GM18873 (cell line): ENCODE measurements around the gene SPATA4.
"Not testable (repeated sequence)": the region's sequence is repeated elsewhere in the genome, so short reads cannot be mapped to it uniquely, and the experiment has no call there.

Experiments
- ATAC-seq: cut with Tn5 transposase; IDR thresholded peaks from one replicate; pipeline ENCODE4 v1.9.1; 2021; ENCODE audit warnings: mild to moderate bottlenecking, moderate library complexity, moderate number of reproducible peaks; ENCODE audit not compliant: unreplicated experiment, low FRiP score

SPATA4 gene

DNA sequence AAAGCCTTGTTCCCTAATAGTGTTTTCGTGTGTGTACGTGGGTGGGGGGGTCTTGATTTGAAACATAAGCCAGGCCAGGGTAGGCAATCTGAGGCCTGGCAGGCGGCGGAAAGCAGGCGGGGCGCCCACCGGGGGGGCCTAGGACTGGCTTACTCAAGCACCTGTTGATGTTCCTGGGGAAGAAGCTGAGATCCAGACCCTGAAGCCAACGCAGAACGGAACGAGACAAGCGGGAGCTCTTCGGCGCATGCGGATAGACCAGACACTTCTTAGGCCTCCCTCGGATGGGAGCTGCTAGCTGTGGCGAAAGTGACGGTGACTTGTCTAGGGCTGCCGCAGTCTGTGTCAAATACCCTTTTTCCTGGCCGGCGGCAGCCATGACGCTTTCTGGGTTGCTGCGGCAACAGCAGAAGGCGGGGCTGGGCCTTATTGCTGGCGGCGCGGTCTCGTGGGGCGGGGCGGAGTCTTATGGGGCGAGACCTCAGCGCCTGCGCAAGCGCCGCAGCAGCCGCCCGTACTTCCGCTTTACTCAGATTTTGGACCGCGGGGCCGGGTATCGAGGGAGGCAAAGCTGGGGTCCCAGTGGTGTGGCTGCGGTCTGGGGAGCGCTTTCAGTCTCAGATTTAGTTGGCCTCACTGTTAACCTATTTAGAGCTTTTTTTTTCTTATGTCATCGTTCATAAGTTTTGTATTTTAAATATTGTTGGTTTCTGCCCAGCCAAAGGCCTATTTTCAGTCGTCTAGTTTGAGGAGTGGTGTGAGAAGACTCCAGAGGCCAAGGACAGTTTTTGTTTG, at the start of gene SPATA4:
SPATA4 (minus strand) TSS at position 402 of the 795 bp plus-strand sequence; CDS start at position 379, 23 bp downstream.
- ATAC-seq, result peak; percentile 97

DNA sequence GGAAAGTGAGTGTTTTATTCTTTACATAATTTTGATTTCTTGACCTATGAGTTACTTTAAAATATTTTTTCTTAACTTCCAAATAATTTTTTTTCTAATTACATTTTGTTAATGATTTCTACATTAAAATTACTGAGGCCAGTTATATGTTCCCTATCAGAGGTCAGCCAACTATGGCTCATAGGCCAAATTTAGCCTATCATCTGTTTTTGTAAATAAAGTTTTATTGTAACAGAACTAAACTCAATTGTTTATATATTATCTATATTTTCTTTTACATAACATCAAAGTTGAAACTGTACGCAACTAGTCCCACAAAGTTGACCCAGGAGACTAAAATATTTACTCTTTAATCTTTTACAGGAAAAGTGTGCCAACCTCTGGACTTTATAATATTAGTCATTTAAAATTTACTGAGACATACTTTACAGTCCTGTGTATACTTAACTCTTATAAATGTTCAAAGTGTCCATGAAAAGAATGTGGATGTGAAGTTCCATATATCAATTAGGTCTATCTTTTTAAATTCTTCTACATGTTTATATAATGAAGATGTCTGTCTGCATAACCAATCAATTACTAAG, 47.5 kb upstream of the SPATA4 start:
- ATAC-seq, result no peak

DNA sequence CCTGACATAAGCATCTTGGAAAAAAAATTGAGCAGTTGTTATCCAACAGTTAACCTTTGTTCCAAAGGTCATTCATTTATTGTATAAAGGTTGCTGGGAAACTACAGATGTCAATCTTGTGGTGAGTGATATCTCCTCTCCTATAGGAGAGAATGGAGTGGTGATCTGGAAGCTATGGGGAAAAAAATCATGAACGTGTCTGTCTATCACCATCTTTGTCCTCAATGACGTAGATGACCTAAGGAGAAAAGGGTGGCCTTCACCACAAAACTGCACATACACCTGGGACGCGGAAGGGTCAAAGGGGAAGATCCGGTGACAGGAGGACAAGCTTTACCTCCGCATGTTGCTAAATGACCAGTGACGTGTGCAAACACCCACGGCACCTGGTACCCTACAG, 46.3 kb upstream of the SPATA4 start:
- ATAC-seq, result no peak

DNA sequence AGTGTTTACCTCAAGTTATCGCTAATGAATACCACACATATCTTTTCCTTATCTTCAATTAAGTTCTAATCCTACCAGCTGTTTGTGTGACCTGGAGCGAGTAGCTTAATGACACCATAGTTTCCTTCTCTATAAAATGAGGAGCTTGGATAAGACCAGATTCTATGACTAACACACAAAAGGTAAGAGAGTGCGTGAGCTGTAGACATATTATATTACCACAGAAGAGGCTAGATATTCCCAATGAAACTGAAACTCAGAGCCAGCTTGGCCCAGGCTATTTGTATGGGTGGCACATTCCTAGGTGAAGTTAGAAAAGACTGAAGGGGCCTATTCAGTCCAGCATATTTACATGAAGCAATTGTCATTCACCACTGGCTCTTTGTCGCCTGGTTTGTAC, 43.4 kb upstream of the SPATA4 start:
- no peak for ATAC-seq

DNA sequence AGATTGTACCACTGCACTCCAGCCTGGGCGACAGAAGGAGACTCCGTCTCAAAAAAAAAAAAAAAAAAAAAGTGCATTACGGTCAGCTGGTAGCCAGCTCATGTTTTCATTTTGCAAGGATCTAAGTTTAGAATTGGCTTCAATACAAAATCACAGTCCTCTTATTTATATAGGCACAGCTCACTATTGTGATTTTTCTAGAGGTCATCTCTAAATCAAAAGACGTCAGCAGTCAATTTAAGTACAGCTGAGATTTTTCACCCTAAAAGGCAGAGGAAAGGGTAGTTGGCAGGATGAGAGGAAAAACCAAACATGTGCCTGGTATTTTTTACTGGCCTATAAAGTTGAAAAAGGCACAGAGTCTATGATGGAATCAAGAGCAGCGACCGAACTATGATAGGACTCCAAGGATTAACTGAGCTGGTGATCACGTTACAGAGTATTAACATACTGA, 42.8 kb upstream of the SPATA4 start:
- no peak for ATAC-seq

DNA sequence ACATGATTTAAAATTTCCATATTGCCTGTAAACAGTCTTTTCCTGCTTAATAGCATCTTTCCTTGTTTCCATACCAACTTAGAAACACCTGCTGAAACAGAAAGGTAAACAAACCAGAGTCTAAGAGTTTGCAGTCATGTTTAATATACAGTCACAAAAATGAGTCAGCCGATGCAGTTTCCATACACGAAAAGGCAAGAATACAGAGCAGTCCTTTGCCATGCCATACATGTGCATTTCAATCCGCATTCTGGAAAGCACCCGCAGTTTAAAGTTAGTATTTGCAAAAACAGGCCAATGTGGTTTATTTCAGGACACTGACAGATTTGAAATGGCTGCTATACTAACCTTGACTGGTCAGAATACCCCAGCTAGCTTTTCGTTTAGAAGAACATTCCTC, 41.6 kb upstream of the SPATA4 start:
- ATAC-seq, result no peak

DNA sequence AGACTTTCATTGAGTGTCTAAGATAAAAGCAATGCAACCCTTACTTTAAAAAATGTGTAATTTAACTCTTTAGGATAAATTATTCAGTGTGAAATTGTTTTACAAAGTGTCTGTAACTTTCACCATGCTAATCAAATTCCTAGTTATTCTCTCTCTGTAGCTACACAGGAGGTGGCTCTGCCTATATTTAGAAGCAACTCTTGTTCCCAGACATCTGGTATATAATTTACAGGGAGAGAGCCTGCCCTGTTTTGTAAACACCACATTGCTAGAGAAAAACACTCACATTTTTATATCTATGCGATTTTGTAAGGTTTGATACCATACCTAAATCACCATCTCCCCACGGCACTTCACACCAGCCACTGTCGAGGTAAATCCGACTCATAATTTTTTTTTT, 35.5 kb upstream of the SPATA4 start:
- ATAC-seq, result no peak

DNA sequence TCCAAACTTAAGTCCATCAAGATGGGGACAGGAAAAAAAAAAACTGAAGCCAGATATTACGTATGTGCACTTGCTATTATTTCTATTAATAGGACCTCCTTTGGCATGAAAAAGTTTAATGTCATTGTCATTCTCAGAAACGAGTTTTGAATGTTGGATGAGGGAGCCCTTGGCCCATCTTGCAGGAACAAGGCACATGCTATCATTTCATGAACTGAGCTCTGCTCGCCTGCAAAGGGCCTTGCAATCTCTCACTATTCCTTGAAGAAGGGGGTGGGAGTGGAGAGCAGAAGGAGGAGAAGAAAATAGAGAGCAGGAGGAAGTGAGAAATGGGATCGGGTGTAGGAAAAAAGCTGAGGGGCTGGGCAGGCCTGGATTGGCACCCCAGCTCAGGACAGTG, 34.3 kb upstream of the SPATA4 start:
- no peak for ATAC-seq

DNA sequence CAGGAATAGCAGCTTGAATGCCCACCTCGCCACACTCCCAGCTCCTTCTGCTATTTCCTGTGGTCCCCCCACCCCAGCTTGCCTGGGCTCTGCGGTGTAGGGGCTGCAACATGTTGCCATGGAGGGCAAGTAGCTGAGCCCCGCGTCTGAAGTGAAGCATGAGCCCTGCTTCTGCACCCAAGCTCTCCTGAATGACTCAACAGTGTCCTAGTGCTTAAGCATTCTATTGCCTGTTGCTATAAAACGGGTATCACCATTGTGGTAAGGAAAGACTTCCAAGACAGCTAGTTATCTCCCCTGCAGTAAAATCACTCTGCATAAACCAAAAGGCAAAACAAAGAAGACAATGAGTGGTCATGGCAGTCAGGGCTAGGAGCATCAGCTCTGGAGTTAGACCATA, 31.4 kb upstream of the SPATA4 start:
- ATAC-seq, result no peak

DNA sequence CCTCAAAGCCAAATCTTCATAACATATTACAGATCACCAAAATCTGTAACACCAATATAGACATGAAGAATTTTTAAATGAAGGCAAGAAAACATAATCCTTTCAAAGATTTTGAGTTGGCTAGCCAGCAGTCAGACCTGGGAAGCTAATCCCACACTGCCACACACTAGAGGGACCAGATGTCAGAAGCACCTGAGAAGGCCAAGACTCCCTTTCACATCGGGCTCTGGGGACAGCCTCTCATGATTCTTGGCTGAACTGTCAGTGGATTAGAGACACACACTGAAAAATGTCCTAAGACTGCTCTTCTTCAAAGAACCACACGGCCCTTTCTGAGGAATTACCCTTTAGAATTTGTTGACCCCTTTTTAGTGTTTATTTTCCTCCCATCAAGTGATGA, 28.2 kb upstream of the SPATA4 start:
- ATAC-seq, result no peak

DNA sequence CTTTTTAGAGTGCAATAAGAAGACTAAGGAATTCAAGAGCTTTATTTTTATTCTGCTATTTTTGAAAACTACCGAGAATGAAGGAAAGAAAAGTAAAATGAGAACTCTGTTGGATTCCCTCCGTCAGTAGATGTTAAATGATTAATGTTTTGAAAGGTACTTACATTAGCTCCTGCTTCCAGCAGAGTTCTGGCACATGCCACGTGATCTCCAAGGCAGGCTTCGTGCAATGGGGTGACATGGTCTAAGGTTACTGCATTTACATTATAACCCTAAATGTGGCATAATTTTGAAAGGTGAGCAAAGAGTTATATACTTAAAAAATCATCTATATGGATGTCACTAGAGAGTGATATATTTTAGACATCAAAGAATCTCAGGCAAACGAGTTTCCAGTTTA, 26.8 kb upstream of the SPATA4 start:
- no peak for ATAC-seq

DNA sequence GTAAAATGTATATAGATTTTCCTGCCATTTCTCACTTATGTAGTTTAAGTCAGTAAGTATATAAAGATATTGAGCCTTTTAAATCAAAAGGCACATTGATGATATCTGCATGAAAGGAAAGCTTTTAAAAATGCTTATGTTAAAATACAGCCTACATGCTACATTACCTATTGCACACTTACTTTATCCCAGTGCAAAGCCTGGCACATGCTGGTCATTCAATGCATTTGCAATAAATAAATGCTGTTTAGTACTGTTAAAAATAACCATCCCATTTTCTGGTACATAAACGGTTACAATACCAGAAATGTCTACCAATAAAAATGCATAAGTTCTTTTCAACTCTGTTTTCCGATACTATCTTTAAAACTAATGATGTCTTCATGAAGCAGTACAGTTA, 22.1 kb upstream of the SPATA4 start:
- ATAC-seq, result no peak

DNA sequence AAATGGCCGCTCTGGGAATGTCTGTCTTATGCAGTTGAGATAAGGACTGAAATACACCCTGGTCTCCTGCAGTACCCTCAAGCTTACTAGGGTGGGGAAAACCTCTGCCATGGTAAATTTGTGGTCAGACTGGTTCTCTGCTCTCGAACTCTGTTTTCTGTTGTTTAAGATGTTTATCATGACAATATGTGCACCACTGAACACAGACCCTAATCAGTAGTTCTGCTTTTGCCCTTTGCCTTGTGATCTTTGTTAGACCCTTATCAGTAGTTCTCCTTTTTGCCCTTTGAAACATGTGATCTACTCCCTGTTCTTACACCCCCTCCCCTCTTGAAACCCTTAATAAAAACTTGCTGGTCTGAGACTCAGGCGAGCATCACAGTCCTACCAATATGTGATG, 17.0 kb upstream of the SPATA4 start:
- not testable (repeated sequence) for ATAC-seq

DNA sequence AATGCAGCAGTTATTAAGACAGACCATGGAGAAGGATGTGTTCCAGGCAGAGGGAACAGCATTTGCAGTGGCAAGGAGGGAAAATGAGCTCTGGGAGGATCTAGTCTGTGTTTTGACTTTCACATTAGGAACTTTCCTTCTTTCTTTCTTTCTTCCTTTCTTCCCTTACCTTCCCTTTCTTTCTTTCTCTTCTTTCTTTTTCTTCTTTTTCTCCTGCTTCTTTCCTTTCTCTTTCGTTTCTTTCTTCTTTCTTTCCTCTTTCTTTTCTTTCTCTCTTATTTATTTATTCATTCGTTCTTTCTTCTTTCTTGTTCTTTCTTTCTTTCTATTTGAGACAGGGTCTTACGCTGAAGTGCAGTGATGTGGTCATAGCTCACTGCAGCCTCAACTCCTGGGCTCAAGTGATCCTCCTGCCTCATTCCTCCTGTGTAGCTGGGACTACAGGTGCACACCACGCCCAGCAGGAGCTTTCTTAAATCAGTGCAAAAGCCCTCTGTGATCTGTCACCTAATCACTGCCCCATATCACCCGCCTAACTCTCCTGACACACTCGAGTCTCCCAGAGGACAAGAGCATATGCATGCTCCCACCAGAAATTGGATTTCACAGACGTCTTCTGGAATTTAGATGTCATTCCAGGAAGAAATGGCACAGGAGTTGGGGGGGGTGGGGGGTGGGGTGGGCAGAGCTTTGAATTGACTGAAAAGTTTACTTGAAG, 15.4 kb upstream of the SPATA4 start:
- ATAC-seq, result no peak

DNA sequence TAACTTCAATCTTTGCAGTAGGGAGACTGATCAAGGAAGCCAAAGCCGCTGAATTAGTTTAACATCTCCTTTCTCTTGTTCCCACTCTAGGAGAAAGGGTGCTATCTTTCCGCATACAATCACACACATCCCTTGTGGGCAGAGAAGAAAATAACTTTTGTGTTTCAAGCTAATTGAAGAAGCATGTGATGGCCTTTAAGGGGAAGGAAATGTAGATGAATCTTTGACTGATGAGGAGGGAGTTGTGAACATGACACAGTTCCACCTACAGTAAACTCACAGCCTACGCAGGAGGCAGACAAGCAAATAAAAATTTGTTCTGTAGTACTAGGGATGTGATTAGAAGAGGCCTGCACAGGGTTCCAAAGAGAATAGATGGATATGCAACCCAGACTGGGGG, 14.7 kb upstream of the SPATA4 start:
- ATAC-seq, result no peak

DNA sequence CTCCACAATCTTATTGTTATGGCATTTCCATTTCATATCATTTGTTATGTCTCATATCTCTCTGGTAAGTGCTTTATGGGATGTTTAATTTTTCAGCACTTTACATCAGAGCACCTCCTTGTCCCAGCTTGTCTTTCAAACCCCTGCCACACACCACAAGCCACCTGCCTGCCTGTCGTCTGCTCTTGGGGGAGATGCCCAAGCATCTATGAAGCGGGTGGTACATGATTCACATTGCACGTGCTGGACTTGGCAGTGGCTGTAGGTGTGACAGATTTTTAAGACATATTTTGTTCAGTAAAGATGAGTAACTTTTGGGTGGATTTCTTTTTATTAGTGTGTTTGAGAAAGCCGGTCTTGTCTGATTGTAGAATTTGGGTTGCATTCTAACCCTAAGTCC, 14.2 kb upstream of the SPATA4 start:
- ATAC-seq, result no peak

DNA sequence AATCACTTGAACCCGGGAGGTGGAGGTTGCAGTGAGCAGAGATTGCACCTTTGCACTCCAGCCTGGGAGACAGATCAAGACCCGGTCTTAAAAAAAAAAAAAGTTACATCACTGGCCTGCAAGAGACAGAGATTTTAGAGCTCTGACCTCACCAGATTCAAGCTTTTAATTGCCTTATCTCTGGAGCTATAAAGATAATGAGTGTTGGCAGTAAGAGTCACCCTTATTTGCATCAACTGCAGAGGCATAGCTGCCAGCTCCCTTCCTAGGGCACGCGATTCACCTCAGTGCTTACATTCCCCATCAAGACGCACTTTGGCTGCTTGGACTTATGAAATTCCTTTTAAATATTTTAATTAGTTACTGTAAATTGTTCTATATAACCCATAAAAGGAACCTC, 12.5 kb upstream of the SPATA4 start:
- no peak for ATAC-seq

DNA sequence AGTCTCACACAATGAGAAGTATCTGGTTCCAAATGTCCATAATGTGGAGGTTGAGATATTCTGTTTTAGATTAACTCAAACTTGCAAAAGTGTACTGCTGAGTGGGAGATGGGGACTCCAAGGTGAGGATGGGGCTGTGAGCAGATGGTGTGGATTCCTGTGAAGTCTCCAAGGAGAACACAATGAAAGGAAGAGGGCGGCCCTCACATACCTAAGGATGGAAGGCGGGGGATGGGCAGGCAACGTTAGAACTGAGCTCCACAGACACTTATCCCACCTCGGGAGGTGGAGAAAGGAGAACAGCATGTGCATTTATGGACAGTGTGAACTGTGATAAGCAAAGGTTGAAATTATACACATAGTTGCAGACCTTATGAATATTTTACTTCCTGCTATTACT, 9.9 kb upstream of the SPATA4 start:
- no peak for ATAC-seq

DNA sequence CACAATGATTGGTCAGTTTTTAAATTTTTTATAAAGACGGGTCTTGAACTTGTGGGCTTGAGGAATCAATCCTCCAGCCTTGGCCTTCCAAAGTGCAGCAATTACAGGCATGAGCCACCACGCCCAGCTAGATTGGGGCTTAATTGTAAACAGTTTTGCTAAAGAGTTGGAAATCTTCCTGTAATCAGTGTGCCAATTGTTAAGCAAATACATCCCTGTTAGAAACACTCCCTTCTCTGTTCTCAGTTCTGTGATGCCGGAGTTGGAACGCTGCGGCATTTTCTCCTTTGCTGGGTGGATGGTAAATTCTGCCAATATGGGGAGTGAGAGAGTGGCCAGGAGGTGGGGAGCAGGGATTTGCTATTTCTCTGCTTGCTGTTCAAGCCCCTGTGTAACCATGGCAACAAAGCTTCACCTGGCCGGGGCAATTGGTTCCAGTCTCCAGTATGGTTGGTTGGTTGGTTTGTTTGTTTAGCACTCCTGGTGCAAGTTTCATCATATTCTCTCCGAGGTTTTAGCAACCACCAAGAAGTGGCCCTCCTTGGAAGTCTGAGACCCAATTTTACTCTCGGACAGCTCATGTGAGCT, 3.0 kb upstream of the SPATA4 start:
- ATAC-seq, result no peak

DNA sequence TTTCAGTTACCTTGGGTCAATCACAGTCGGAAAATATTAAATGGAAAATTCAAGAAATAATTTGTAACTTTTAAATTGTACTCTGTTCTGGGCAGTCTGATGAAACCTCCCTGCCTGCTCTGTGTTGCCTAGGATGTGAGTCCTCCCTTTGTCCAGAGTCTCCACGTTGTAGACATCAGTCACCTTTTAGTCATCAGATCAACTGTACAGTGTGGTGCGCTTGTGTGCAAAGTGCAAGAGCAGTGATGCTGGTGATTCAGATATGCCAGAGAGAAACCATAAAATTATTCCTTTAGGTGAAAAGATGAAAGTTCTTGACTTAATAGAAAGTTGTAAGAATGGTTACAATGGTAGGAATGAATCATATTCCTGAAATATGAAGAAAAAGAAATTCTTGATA, 1.4 kb downstream of the SPATA4 start:
- no peak for ATAC-seq

DNA sequence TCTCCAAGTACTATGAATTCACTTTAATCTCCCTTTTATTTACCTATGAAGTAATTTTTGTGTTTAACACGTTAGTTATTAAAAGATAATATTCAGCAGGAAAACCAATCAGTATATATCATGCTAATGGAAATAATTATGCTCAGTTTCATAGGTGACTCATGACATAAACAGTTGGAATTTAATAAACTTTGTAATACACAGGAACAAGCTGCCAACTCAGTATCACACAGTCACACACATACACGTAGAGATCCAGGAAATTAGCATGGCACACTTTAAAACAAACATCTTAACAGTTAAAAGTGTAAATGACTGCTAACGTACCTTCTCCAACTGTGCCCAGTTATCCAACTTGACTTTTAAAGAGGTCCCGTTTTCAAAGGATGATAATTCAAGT, 2.3 kb downstream of the SPATA4 start:
- ATAC-seq, result no peak
